Astrocyte of the spinal cord (primary cell): Measurements from ENCODE around the gene MAGEF1.

Experiments
- DNase-seq: peaks from one replicate; pipeline ENCODE4 v3.0.0; 2011; ENCODE audit warnings: low read depth, low spot score
- H3K4me3 ChIP-seq: 2 replicates; pipeline ENCODE4 v1.5.1; 2011; ENCODE audit warnings: low read depth, mild to moderate bottlenecking, low read length, moderate library complexity
- CTCF ChIP-seq: IDR thresholded peaks from 2 replicates; pipeline ENCODE4 v1.5.1; 2012; ENCODE audit warnings: low read depth, mild to moderate bottlenecking, low read length, inconsistent platforms
- in situ Hi-C: cut with HindIII; loops from 2 replicates; pipeline ENCODE4 v1.10.0; 2017; ENCODE audit warnings: low sequenced_read_pairs

The MAGEF1 gene

GRCh38 chr3:184669578-184669977 is 42.3 kb downstream of the MAGEF1 start:
- TF ChIP-seq CTCF = no peak
- DNase-seq = no peak
- in situ Hi-C loops = no loop called here
- no peak overlapping the region for H3K4me3 ChIP-seq

GRCh38 chr3:184666442-184666841 is 45.4 kb downstream of the MAGEF1 start:
- DNase-seq = no peak
- no peak for TF ChIP-seq CTCF
- H3K4me3 ChIP-seq = no peak overlapping the region
- in situ Hi-C loops = no loop called here

- no peak for TF ChIP-seq CTCF
- in situ Hi-C loops = no loop called here
- H3K4me3 ChIP-seq = no peak overlapping the region
- DNase-seq = no peak
Measured at GRCh38 chr3:184665101-184665500, 46.8 kb downstream of the MAGEF1 start.

- no peak for DNase-seq
- TF ChIP-seq CTCF = no peak
- in situ Hi-C loops = no loop called here
Measured at GRCh38 chr3:184663756-184664155, 48.1 kb downstream of the MAGEF1 start.

GRCh38 chr3:184663356-184663755 is 48.5 kb downstream of the MAGEF1 start:
- TF ChIP-seq CTCF = no peak
- in situ Hi-C loops = no loop called here
- DNase-seq = no peak
- no peak overlapping the region for H3K4me3 ChIP-seq

More at GRCh38 chr3:184663756-184664155, 48.1 kb downstream of the MAGEF1 start:
- H3K4me3 ChIP-seq = no peak overlapping the region

- TF ChIP-seq CTCF = no peak
- DNase-seq = no peak
- in situ Hi-C loops = no loop called here
- no peak overlapping the region for H3K4me3 ChIP-seq
Measured at GRCh38 chr3:184662187-184662586, 49.7 kb downstream of the MAGEF1 start.

GRCh38 chr3:184660931-184661330 is 50.9 kb downstream of the MAGEF1 start:
- in situ Hi-C loops = no loop called here
- TF ChIP-seq CTCF = no peak
- no peak for DNase-seq

More at GRCh38 chr3:184660931-184661330, 50.9 kb downstream of the MAGEF1 start:
- H3K4me3 ChIP-seq = no peak overlapping the region
